HG03457 (cell line): ENCODE results near the gene DOCK1.

ENCODE experiments used
- ATAC-seq: cut with Tn5 transposase; IDR thresholded peaks from one replicate; pipeline ENCODE4 v1.9.1; 2021; ENCODE audit warnings: moderate number of reproducible peaks; ENCODE audit not compliant: unreplicated experiment

The DOCK1 gene

GRCh38 chr10:127127822-127128221, 222.6 kb downstream of the DOCK1 start:
- ATAC-seq, result no peak

GRCh38 chr10:127129104-127129503, 223.9 kb downstream of the DOCK1 start:
- no peak for ATAC-seq

DNA sequence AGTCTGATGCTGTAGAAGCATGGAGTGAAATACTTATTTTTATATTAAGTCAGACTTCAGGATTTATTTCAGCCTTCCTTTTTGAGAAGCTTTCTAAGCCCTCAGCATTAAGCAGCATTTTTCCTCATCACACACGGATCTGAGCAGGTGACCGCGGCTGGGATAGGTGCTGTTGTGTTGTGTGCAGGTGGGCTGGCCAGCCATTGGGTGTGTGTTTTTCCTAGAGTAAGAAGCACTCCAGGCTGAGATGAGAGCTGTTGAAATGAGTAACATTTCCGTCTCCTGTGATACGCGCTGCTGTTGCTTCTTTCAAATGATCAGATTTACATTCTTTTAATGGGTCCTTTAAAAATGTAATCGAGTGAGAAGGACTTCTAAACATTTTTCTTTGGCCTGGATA, 227.2 kb downstream of the DOCK1 start:
- no peak for ATAC-seq

DNA sequence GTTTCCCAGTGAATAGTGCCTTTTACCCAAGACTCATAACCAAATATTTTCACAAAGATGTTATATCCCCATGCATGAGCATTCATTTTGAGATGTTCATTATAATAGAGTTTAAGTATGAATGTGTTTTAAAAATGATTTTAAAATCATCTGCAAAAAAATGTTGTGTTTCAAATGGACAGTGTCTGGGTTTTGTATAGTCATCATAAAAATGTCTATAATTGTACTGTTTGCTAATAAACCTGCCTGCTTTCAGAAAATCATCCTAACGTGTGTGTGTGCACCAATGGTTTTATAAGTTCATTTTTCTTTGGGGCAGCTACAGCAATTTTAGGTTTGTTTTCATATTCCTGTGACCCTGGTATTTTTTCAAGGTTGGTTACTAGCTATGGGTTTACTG, 228.0 kb downstream of the DOCK1 start:
- no peak for ATAC-seq

- no peak for ATAC-seq
Observed at GRCh38 chr10:127133672-127134500, 228.7 kb downstream of the DOCK1 start.

DNA sequence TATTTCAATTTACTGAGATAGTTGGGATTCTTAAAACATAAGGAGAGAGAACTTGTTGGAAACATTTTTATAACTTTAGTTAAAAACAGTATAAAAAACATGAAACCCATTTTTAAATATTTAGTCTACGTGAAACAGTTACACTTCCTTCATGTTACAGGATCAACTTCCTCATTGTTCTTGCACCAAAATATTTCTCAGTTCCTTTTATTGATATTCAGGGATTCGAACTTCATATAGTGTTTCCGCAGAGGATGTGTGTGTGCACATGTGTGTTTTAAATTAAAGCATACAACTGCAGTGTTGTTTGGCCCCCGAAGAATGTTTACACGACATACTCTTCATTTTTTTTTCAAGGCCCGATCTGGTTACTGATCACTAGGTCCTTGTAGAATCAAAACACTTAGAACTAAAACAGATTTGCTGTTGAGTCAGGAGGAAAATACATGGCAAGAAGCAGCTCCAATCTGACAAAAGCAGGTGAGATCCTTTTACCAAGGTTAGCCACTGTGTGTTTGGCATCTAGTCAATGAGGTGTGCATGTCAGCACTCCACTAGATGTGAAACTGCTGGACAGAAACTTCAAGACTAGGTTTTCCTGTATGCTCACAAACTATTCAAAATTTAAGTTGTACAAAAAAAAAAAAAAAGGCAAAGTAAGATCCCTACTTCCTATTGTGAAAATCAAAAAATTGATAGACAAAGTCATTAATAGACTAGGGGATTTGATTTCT, 230.8 kb downstream of the DOCK1 start:
- ATAC-seq, result no peak

GRCh38 chr10:127137391-127137790, 232.2 kb downstream of the DOCK1 start:
- ATAC-seq, result no peak

GRCh38 chr10:127142136-127142535, 236.9 kb downstream of the DOCK1 start:
- no peak for ATAC-seq

DNA sequence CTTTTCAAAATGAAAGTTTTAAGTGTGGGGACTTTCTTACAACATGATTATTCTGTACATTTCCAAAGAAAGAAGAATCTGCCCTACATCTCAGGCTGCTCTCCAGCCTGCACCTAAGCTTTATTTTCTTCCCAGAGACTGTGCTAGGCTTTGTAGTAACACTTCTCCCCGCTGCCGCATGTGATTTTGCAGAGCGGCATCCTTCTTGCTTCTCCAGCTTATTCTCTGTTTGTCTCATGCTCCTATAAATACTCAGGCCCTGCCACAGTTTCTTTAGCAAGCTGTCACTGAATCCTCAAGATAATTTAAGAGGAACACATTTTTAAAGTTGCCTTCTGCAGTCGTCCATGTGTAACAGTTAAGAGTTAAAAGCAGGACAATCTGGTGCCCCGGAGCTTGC, 237.6 kb downstream of the DOCK1 start:
- ATAC-seq, result no peak

DNA sequence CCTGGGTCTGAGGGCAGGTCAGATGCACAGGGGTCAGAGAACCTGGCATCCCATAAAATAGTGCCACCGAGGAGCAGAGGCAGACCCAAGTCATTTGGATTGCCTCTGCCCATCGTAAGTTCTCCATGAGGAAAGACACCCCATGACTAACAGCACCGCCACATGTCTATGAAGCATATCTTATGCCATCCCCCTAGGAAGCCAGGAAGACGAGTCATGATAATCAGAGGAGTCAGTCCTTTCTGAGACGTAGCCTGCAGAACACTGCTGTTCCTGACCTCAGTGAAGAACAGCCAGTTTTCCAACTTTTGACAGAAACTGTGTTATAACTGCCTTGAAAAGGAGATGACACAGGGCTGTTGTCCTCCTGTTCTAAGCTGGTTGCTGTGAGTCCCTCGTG, 239.9 kb downstream of the DOCK1 start:
- no peak for ATAC-seq

- ATAC-seq, result no peak
Observed at GRCh38 chr10:127146661-127147060, 241.4 kb downstream of the DOCK1 start.

- no peak for ATAC-seq
Observed at GRCh38 chr10:127148066-127148932, 243.1 kb downstream of the DOCK1 start.

- no peak for ATAC-seq
Observed at GRCh38 chr10:127148933-127149220, 243.6 kb downstream of the DOCK1 start.

DNA sequence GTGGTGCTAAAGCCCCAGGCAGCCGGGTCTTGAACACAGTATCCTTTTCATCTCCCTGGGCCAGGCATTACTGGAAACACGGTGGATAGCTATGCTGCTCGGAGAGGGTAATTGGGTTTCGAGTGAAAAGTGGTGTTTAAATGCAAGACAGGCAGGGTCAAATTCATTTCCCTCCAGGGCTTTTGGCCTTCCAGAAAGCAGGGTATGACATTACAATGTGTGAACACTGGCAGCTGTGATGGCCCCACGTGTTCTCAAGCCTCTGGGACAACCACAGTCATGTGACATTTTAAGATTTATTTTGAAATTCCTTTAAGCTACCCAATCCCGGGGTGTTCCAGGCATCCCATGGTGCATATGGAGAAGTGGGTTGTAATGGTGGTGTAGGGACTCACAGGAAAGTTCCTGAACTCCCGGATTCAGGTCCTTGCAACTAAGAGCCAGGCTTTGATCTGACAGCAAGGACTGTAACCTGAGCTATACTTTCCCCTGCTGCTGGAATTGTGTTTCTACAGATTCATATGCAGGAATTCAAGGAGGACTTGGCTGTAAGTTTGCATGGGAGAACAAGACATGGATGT, 244.4 kb downstream of the DOCK1 start:
- ATAC-seq, result no peak

GRCh38 chr10:127150136-127150535, 244.9 kb downstream of the DOCK1 start:
- no peak for ATAC-seq

DNA sequence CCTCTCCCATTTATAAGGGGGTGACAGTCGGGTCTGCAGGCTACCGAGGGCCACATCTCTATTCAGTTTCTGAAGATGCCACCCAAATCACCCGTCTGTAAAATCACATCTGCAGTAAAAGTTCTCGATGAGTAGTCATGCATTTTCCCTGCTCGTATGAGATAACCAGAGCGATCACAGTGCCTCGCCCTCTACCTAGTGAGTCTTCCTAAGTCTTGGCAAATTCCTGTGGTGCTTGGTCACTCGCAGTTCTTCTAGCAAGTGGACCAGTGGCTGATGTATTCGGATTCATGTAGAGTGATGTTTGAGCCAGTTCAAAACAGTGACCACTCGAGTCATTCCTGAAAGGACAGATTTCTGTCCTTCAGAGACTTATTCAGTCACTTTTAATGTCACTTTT, 246.3 kb downstream of the DOCK1 start:
- no peak for ATAC-seq

GRCh38 chr10:127151981-127152699, 246.9 kb downstream of the DOCK1 start:
- ATAC-seq, result no peak

DNA sequence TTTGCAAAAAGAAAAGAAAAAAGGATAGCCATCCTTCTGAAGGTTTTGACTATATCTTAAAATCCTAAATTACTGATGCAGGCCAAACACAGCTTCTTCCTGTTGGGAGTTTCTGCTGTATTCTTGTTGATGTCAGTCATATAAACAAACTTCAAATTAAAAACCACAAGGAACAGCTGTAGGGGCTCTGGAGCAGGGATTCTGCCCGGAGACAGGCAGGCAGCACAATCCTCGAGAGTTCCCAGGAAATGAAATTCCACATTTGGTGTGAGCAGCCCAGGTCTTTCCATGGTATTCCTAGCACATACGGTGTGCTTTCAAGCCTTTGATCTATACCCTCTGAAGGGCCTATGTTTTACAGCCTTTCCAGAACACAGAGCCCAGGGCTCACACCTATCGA, 248.0 kb downstream of the DOCK1 start:
- ATAC-seq, result no peak

- ATAC-seq, result no peak
Observed at GRCh38 chr10:127154831-127155620, 249.8 kb downstream of the DOCK1 start.

DNA sequence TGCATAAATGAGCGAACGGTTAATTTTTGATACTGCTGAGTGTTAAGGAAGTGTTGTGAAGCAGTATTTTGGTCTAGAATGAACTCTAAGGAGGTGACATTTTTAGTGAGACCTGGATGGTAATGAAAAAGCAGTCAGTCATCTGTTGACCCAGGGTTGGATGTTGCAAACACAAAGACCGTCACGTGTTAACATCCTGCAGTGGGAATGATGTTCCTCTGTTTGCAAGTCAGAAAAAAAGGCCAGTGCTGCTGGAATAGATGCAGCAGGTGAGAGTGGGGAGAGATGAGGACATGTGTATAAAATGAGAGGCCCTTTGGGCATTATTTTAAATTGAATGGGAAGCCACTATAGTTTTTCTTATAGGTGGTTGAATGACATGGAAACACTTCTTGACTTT, 251.9 kb downstream of the DOCK1 start:
- ATAC-seq, result no peak
